OCI-LY7 (cell line): ENCODE results near the gene DBF4B.

Source experiments
- EZH2phosphoT487 ChIP-seq: fragments of 200-600 bp; sonication (generic); IDR thresholded peaks from 2 replicates; pipeline ENCODE4 v1.6.1; 2018; ENCODE audit warnings: low read depth, borderline replicate concordance, mild to moderate bottlenecking, mixed run types, antibody characterized with exemption, low read length, moderate library complexity, mixed read lengths
- TF ChIP-seq, protein P1 (sequence below): fragments of 200-600 bp; sonication (generic); conservative IDR thresholded peaks from 2 replicates; pipeline ENCODE4 v1.5.1; 2014; ENCODE audit warnings: mild to moderate bottlenecking, antibody characterized with exemption, low read length, moderate library complexity, mixed read lengths

- TF ChIP-seq, protein P1, sequence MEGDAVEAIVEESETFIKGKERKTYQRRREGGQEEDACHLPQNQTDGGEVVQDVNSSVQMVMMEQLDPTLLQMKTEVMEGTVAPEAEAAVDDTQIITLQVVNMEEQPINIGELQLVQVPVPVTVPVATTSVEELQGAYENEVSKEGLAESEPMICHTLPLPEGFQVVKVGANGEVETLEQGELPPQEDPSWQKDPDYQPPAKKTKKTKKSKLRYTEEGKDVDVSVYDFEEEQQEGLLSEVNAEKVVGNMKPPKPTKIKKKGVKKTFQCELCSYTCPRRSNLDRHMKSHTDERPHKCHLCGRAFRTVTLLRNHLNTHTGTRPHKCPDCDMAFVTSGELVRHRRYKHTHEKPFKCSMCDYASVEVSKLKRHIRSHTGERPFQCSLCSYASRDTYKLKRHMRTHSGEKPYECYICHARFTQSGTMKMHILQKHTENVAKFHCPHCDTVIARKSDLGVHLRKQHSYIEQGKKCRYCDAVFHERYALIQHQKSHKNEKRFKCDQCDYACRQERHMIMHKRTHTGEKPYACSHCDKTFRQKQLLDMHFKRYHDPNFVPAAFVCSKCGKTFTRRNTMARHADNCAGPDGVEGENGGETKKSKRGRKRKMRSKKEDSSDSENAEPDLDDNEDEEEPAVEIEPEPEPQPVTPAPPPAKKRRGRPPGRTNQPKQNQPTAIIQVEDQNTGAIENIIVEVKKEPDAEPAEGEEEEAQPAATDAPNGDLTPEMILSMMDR, result 0 out of 2 replicates have a peak, but pooled peaks have one; percentile 12
- TF ChIP-seq EZH2phosphoT487, result no peak
Measured at GRCh38 chr17:44745301-44745700, 36.8 kb downstream of the DBF4B start.
